PC-9 (cell line): ENCODE data around the gene CAPN13.

Experiments
- EZH2 ChIP-seq: fragments of 200-600 bp; sonication (generic); IDR thresholded peaks from 2 replicates; pipeline ENCODE4 v1.8.0; 2017; ENCODE audit warnings: antibody characterized with exemption, low read depth
- TF ChIP-seq, protein P1 (sequence below): fragments of 200-600 bp; sonication (generic); conservative IDR thresholded peaks from 2 replicates; pipeline ENCODE4 v1.6.1; 2017; ENCODE audit warnings: mixed run types, antibody characterized with exemption, mild to moderate bottlenecking, moderate library complexity

DNA sequence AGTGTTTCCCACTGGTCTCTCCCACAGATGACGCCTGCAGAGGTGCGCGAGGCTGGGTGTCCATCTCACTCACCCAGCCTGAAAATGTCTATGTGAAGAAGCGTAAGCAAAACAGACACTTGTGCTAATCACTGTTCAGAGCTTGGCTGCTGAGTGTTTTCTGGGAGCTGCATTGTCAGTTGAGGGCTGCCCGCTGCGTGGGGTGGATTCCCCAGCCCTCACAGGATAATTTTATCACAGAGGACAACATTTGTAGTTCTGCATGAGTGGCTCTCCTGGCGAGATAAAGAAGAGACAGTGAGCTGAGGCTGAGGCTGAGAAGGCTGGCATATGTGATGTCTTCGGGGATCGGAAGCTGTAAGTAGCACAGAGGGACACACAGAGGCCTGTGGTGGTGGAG, 16.2 kb upstream of the CAPN13 start:
- TF ChIP-seq, protein P1, sequence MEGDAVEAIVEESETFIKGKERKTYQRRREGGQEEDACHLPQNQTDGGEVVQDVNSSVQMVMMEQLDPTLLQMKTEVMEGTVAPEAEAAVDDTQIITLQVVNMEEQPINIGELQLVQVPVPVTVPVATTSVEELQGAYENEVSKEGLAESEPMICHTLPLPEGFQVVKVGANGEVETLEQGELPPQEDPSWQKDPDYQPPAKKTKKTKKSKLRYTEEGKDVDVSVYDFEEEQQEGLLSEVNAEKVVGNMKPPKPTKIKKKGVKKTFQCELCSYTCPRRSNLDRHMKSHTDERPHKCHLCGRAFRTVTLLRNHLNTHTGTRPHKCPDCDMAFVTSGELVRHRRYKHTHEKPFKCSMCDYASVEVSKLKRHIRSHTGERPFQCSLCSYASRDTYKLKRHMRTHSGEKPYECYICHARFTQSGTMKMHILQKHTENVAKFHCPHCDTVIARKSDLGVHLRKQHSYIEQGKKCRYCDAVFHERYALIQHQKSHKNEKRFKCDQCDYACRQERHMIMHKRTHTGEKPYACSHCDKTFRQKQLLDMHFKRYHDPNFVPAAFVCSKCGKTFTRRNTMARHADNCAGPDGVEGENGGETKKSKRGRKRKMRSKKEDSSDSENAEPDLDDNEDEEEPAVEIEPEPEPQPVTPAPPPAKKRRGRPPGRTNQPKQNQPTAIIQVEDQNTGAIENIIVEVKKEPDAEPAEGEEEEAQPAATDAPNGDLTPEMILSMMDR = no peak
- TF ChIP-seq EZH2 = no peak
